Parietal lobe (tissue), 2 donors: ENCODE data around the gene KANSL2. TPM values are rescaled to one million over a fixed set of nuclear protein-coding genes. Genes with fewer than 3 reads are reported as not detected.

ENCODE experiments used
- small RNA-seq: library from RNA; depleted of rRNA; stranded (forward); fragments of <200 nt; gene quantifications from one replicate; pipeline ENCODE3, GENCODE V24; 2014; ENCODE audit warnings: low replicate concordance
- total RNA-seq: library from RNA; depleted of rRNA; stranded (reverse); fragments of >200 nt; gene quantifications from one replicate; pipeline ENCODE4 v1.2.3, GENCODE V29; 2014

KANSL2 gene
- total RNA-seq = 115 TPM

GRCh38 chr12:48681710-48682532 is at the start of gene KANSL2:
Gene KANSL2 (minus strand): TSS chr12:48682238. CDS start chr12:48681632, 606 bp downstream.

GRCh38 chr12:48716493-48717251 is 34.6 kb upstream of the KANSL2 start, which contains the start of gene CCNT1:
Gene CCNT1 (minus strand): TSS chr12:48716707. CDS start chr12:48716675, 32 bp downstream.

Small RNAs within 50 kb of the gene (small RNA-seq; reads per million reads assigned to genes)
- gene MIR1291 = not detected
- gene SNORA2A = 4.6 reads per million, percentile 86 among the genes with 10 or more reads in this experiment
- 6.6 reads per million, percentile 88 among the genes with 10 or more reads in this experiment for gene SNORA2B
- 1.6 reads per million, percentile 77 among the genes with 10 or more reads in this experiment for gene SNORA2C

Other genes starting within 250 kb of the KANSL2 start
- not detected for gene ANP32D, start 209.7 kb downstream of the KANSL2 start, total RNA-seq
- gene C12orf54, start 199.7 kb downstream of the KANSL2 start, total RNA-seq = not detected
- not detected for gene OR8S1, start 156.6 kb downstream of the KANSL2 start, total RNA-seq
- gene LALBA, start 112.2 kb downstream of the KANSL2 start, total RNA-seq = not detected
- gene CCNT1, start 34.5 kb upstream of the KANSL2 start, total RNA-seq = 57.9 TPM
- gene ADCY6, start 106.9 kb upstream of the KANSL2 start, total RNA-seq = 70.1 TPM
- gene CACNB3, start 136.3 kb upstream of the KANSL2 start, total RNA-seq = 67.6 TPM
- gene DDX23, start 169.9 kb upstream of the KANSL2 start, total RNA-seq = 94.2 TPM
- gene RND1, start 183.6 kb upstream of the KANSL2 start, total RNA-seq = 29.1 TPM
- 12.2 TPM for gene FKBP11, start 243.3 kb upstream of the KANSL2 start, total RNA-seq